Endothelial cell of umbilical vein (primary cell): ENCODE results near the gene ADGRD1. TPM values are rescaled to one million over a fixed set of nuclear protein-coding genes. Genes with fewer than 3 reads are reported as not detected.

Experiments used
- BruUV-seq: library from RNA; stranded (reverse); fragments of 400-500 nt; replicated peaks from 2 replicates; lab custom pipeline; 2021; lab: Mats Ljungman, UMichigan
- CTCF ChIA-PET: fragments of 300-600, 350-600 bp; sonication (Branson Sonifier 250); formaldehyde crosslinking; loops from one replicate; lab custom pipeline; 2021; ENCODE audit warnings: antibody characterized with exemption, inconsistent platforms; lab: Charles Lee
- POLR2A ChIA-PET: fragments of 300-600, 350-600 bp; sonication (Branson Sonifier 250); formaldehyde crosslinking; loops from one replicate; lab custom pipeline; 2021; ENCODE audit warnings: antibody characterized with exemption, inconsistent platforms; lab: Charles Lee
- DNase-seq: peaks from one replicate; pipeline ENCODE4 v3.0.0-alpha.2; 2011; ENCODE audit warnings: low read depth, low spot score
- FAIRE-seq: peaks from 2 replicates; lab custom pipeline; 2011; peaks lifted over from hg19 to GRCh38; lab: Jason Lieb, UNC
- H2AFZ ChIP-seq: 2 replicates; pipeline ENCODE4 v1.6.0; 2012; ENCODE audit warnings: low read depth, low read length, control low read depth, inconsistent platforms
- H3K27ac ChIP-seq: 2 replicates; pipeline ENCODE4 v1.5.1; 2011; ENCODE audit warnings: low read depth, mild to moderate bottlenecking, control low read depth, low read length, moderate library complexity; ENCODE audit not compliant: insufficient read depth
- H3K27me3 ChIP-seq, 2 experiments: 2 replicates each; pipeline versions ENCODE4 v1.6.0 to v1.6.1; 2011; ENCODE audit warnings: low read length in 2 of 2, mixed read lengths in 1 of 2; ENCODE audit not compliant: control insufficient read depth in 2 of 2, insufficient read depth in 2 of 2
- H3K36me3 ChIP-seq, 2 experiments: 2 replicates in 1 of 2; 3 replicates in 1 of 2; pipeline ENCODE4 v1.5.1; 2011; ENCODE audit warnings: low read length in 2 of 2, mild to moderate bottlenecking in 1 of 2, moderate library complexity in 1 of 2; ENCODE audit not compliant: control insufficient read depth in 2 of 2, insufficient read depth in 2 of 2; ENCODE audit errors: extremely low read depth in 1 of 2
- H3K4me1 ChIP-seq: 3 replicates; pipeline ENCODE4 v1.5.1; 2011; ENCODE audit warnings: mild to moderate bottlenecking, low read length; ENCODE audit not compliant: control insufficient read depth, insufficient read depth; ENCODE audit errors: extremely low read depth
- H3K4me2 ChIP-seq: 2 replicates; pipeline ENCODE4 v1.6.1; 2011; ENCODE audit warnings: low read length, control low read depth, mixed read lengths; ENCODE audit not compliant: insufficient read depth
- H3K4me3 ChIP-seq, 3 experiments: fragments of 200-600 bp in 1 of 3; sonication (generic), shearing (Covaris generic) in 1 of 3; replicated peaks in 1 of 3; 2 replicates each; pipeline ENCODE4 v1.5.1; 2011 to 2016; ENCODE audit warnings: control low read depth in 3 of 3, low read length in 3 of 3, mild to moderate bottlenecking in 2 of 3, inconsistent platforms in 1 of 3, low read depth in 1 of 3, moderate library complexity in 1 of 3; ENCODE audit not compliant: insufficient read depth in 1 of 3
- H3K79me2 ChIP-seq: 2 replicates; pipeline ENCODE4 v1.6.0; 2012; ENCODE audit warnings: low read length, inconsistent platforms; ENCODE audit not compliant: control insufficient read depth, insufficient read depth
- H3K9ac ChIP-seq: replicated peaks from 2 replicates; pipeline ENCODE3; 2011; ENCODE audit warnings: low read length, control low read depth; ENCODE audit not compliant: insufficient read depth; ENCODE audit errors: extremely low read depth
- H3K9me1 ChIP-seq: replicated peaks from 3 replicates; pipeline ENCODE4 v1.6.0; 2011; ENCODE audit warnings: mild to moderate bottlenecking, low read length; ENCODE audit not compliant: control insufficient read depth, insufficient read depth; ENCODE audit errors: extremely low read depth
- H3K9me3 ChIP-seq: replicated peaks from 2 replicates; pipeline ENCODE4 v1.5.1; 2012; ENCODE audit warnings: low read length, inconsistent platforms; ENCODE audit not compliant: control insufficient read depth, insufficient read depth
- H4K20me1 ChIP-seq: replicated peaks from 2 replicates; pipeline ENCODE3; 2011; ENCODE audit warnings: mild to moderate bottlenecking, low read length; ENCODE audit not compliant: control insufficient read depth, insufficient read depth; ENCODE audit errors: extremely low read depth
- CTCF ChIP-seq, 2 donors: IDR thresholded peaks; 1 replicate in 1 of 2; 2 replicates in 1 of 2; pipeline ENCODE4 v1.5.1; 2011; ENCODE audit warnings: low read length in 2 of 2, mild to moderate bottlenecking in 2 of 2, moderate library complexity in 2 of 2, control low read depth in 1 of 2, inconsistent platforms in 1 of 2, low read depth in 1 of 2; ENCODE audit not compliant: insufficient read depth in 1 of 2; ENCODE audit errors: extremely low read depth in 1 of 2
- EZH2 ChIP-seq: IDR thresholded peaks from 2 replicates; pipeline ENCODE4 v1.6.1; 2012; ENCODE audit warnings: borderline replicate concordance, low read depth, mild to moderate bottlenecking, moderate library complexity, low read length, inconsistent platforms; ENCODE audit not compliant: severe bottlenecking
- FOS ChIP-seq: IDR thresholded peaks from 2 replicates; pipeline ENCODE4 v1.6.1; 2011; ENCODE audit warnings: mild to moderate bottlenecking, low read length, moderate library complexity, borderline replicate concordance; ENCODE audit not compliant: insufficient read depth
- GATA2 ChIP-seq: IDR thresholded peaks from 2 replicates; pipeline ENCODE4 v1.7.0; 2011; ENCODE audit warnings: low read depth, mild to moderate bottlenecking, moderate library complexity, mixed read lengths, low read length; ENCODE audit not compliant: insufficient read length, insufficient read depth
- JUN ChIP-seq: IDR thresholded peaks from 2 replicates; pipeline ENCODE4 v1.6.1; 2011; ENCODE audit warnings: borderline replicate concordance, low read depth; ENCODE audit not compliant: insufficient read length, insufficient read depth
- MYC ChIP-seq: IDR thresholded peaks from one replicate; pipeline ENCODE4 v1.6.1; 2011; ENCODE audit warnings: mild to moderate bottlenecking, low read depth, low read length
- POLR2A ChIP-seq: IDR thresholded peaks from 2 replicates; pipeline ENCODE4 v1.6.1; 2012; ENCODE audit warnings: low read depth, mild to moderate bottlenecking, control low read depth, low read length
- POLR2AphosphoS5 ChIP-seq: IDR thresholded peaks from 2 replicates; pipeline ENCODE4 v1.6.1; 2012; ENCODE audit warnings: low read depth, mild to moderate bottlenecking, control low read depth, low read length, moderate library complexity; ENCODE audit not compliant: insufficient read depth
- dilution Hi-C: fragments of 300-500 bp; cut with MboI; formaldehyde crosslinking; loops from one replicate; pipeline ENCODE4 v1.15.0; 2019; ENCODE audit warnings: low sequenced_read_pairs; ENCODE audit not compliant: extremely low pct_ligation_motif_present
- intact Hi-C: fragments of 100-400 bp; cut with micrococcal nuclease; formaldehyde crosslinking; loops from one replicate; pipeline ENCODE4 v1.10.0; 2022
- polyA plus RNA-seq, 4 experiments: library from polyadenylated mRNA; depleted of rRNA in 3 of 4; stranded (reverse) in 3 of 4; unstranded in 1 of 4; fragments of >200 nt; gene quantifications; 2 replicates each; pipeline versions ENCODE4 v1.2.1 to v1.2.3, GENCODE V29; 2011 to 2012; ENCODE audit warnings: missing spikeins in 1 of 4
- total RNA-seq: library from RNA; stranded (reverse); gene quantifications from 2 replicates; pipeline ENCODE4 v1.2.3, GENCODE V29; 2021
- TF ChIP-seq, protein P1 (sequence below): IDR thresholded peaks from 2 replicates; pipeline ENCODE4 v1.6.1; 2011; ENCODE audit not compliant: insufficient read depth, insufficient read length

ADGRD1 gene
- total and polyA plus RNA-seq, 2 donors (not counting 3 experiments of a cell fraction or from before 2014, with no cell fraction given): 0.07 TPM; not detected in 1

- Histone ChIP-seq H3K4me2 (no peak overlapping the region), H3K36me3 (no peaks in the 10 kb centered on the region), H4K20me1 (no peaks in the 10 kb centered on the region), H3K79me2 (no peaks in the 10 kb centered on the region), H3K9me1 (no peaks in the 10 kb centered on the region), H3K4me3 (no peak overlapping the region), H3K9ac (no peak overlapping the region), H3K27me3 (no peaks in the 10 kb centered on the region), H3K27ac (no peak overlapping the region), H2AFZ (no peak overlapping the region), H3K4me1 (no peaks in the 10 kb centered on the region), H3K9me3 (no peaks in the 10 kb centered on the region)
- TF ChIP-seq, protein P1, sequence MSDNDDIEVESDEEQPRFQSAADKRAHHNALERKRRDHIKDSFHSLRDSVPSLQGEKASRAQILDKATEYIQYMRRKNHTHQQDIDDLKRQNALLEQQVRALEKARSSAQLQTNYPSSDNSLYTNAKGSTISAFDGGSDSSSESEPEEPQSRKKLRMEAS: no peak
- no peak for TF ChIP-seq CTCF (IDR thresholded peaks at IDR 0.05; ENCODE audit: extremely low read depth in 1 of 2, insufficient read depth in 1 of 2, low read depth in 1 of 2, low read length in 2 of 2)
- TF ChIP-seq EZH2: no peak
- TF ChIP-seq JUN: no peak
- no peak for TF ChIP-seq GATA2
- TF ChIP-seq POLR2A: no peak
- no peak for TF ChIP-seq MYC
- no peak for TF ChIP-seq POLR2AphosphoS5
- TF ChIP-seq FOS: no peak
- ChIA-PET CTCF (no interaction called here), POLR2A (no interaction called here)
- DNase-seq: no peak
- dilution Hi-C loops (no loop called here), intact Hi-C loops (no loop called here)
- no peak for FAIRE-seq
- no TSS peak for BruUV-seq
These were observed 781 bp downstream of the ADGRD1 start for GRCh38 chr12:130954544-130954831.
